Measurements from ENCODE around the gene DAPK1.
A peak's percentile ranks its signal among the peaks of the same experiment; 100 is the strongest.

Gene DAPK1

GRCh38 chr9:87597710-87598443, 100.2 kb downstream of the DAPK1 start:
- no peak for DNase-seq

GRCh38 chr9:87599901-87600610, 102.4 kb downstream of the DAPK1 start:
- DNase-seq = peak in 1 of 3 experiments; percentile 17

DNA sequence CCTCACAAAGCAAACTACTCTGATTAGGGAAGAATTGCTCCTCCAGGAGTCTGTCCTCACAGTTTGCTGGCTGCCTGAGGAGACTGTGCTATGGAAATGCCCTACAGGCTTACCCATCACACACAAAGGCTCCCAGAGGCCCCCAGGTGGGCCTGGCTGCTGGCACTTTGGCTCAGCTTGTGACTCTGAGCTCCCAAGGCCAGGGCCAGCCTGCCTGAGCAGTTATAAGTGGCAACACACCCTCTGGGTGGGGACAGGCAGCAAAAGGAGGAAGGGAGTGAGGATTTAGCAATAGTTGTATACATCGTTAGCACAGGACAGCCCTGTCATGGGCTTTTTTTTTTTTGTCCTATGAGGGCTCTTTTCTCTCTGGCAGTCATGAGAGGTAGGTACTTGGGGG, 103.5 kb downstream of the DAPK1 start:
- DNase-seq = peak in 1 of 3 experiments; percentile 42

DNA sequence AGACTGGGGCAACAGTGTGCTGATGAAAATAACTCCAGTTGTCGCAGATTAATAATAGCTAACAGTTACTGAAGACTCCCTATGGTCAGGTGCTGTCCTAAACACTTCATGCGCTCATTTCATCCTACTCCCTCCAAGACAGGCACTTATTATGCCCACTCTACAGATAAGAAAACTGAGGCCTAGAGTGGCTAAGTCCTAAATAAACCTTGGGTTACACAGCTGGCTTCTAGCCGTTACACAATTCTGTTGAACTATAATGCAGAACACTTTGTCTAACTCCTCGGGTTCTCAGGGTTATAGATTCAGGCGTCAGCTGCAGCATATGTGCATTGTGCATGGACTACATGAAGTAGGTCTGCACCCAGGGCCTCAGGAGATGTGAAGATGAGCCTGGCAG, 103.9 kb downstream of the DAPK1 start:
- no peak for DNase-seq

GRCh38 chr9:87602933-87603643, 105.4 kb downstream of the DAPK1 start:
- peak in 1 of 3 experiments; percentile 31 for DNase-seq

DNA sequence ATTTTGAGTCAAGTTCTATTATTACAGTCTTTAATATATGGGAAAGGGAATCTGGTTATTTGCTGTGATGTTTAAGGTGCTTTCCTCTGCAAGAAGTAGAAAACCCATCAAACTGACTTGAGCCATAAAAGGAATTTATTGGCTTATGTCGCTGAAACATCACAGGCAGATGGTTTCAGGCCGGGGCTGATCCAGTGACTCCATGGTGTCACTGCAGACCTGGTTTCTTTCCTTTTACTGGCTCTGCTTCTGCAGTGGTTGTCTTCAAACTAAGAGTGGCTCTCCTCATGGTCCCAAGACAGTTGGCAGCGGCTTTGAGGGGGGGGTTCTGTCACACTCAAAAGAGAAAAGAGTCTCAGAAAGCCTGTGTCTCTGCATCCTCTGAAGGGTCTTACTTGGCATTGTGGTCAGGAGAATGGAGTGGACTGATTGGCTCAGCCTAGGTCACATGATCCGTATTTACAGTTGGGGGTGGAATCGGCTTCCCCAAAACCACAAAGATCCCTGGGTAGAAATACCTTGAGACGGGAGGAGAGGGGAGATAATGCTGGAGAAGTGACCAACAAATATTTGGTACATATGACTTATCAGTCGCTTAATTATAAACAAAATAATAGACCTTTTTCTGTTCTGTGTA, 106.3 kb downstream of the DAPK1 start:
- no peak for DNase-seq

GRCh38 chr9:87604886-87605588, 107.4 kb downstream of the DAPK1 start:
- DNase-seq = no peak

GRCh38 chr9:87605676-87606075, 108.0 kb downstream of the DAPK1 start:
- no peak for DNase-seq

DNA sequence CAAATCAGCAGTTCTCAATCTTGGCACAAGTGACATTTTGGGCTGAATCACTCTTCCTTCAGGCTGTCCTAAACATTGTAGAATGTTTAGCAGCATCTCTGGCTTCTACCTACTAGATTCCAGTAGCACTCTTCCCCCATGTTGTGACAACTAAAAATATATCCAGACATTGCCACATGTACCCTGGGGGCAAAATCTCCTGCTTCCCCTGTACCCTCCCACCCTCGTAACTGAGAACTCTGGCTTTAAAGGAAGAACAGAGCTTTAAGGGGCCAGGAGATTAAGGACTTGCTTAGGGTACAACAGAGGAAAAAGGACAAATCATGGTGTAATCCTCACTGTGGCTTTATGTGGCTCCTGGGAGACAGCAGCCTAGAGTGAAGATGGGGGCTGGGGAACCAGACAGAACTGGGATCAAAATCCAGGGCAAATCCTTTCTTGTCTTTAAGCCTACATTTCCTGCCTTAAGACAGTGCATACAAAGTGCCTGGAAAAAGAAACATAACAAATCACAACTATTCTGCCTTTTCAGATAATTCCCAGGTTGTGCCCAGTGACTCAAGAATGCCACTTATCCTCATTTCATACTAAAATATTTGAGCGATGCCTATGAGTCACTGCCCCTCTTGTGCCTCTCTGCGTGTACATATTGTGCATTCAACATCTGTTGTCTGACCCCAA, 109.3 kb downstream of the DAPK1 start:
- DNase-seq = no peak

- DNase-seq = no peak
Observed at GRCh38 chr9:87607859-87608258, 110.2 kb downstream of the DAPK1 start.

GRCh38 chr9:87609002-87609401, 111.3 kb downstream of the DAPK1 start:
- DNase-seq = no peak

DNA sequence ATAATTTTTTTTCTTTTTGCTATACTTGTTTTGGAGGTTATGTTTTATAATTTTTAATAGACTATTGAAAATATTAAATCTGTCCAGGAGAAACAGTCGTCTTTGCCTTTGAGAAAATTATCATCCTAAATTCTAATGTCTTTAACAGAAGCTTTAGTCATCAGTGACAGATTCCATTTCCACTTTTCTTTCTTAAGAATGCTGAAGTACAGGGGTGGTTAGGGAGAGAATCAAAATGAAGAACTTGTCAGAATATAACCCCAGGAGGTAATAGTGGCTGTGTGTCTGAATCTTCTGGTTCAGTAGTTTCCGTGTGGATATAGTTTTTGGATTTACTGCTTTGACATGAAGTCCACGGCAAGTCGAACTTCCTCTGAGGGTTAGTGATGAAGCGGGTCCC, 111.8 kb downstream of the DAPK1 start:
- DNase-seq = no peak

- no peak for DNase-seq
Observed at GRCh38 chr9:87610200-87611155, 112.8 kb downstream of the DAPK1 start.

- no peak for DNase-seq
Observed at GRCh38 chr9:87611776-87612175, 114.1 kb downstream of the DAPK1 start.

DNA sequence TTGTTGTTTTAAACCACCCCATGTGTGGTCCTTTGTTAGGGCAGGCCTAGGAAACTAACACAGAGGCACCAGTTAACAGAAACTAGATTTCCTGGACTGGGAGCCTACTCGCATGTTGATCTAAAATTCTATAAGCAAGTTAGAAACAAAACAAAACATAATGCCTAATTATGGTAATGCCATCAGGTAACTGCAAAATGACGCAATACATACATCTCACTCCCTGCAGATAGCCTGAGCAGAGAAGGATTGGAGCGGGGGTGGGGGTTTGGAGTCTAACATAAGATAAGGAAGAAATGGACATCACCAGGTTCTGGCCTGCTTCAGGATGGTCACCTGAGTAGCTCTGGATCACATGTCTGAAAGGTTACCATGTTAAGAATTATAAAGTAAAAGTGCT, 114.9 kb downstream of the DAPK1 start:
- DNase-seq = no peak

DNA sequence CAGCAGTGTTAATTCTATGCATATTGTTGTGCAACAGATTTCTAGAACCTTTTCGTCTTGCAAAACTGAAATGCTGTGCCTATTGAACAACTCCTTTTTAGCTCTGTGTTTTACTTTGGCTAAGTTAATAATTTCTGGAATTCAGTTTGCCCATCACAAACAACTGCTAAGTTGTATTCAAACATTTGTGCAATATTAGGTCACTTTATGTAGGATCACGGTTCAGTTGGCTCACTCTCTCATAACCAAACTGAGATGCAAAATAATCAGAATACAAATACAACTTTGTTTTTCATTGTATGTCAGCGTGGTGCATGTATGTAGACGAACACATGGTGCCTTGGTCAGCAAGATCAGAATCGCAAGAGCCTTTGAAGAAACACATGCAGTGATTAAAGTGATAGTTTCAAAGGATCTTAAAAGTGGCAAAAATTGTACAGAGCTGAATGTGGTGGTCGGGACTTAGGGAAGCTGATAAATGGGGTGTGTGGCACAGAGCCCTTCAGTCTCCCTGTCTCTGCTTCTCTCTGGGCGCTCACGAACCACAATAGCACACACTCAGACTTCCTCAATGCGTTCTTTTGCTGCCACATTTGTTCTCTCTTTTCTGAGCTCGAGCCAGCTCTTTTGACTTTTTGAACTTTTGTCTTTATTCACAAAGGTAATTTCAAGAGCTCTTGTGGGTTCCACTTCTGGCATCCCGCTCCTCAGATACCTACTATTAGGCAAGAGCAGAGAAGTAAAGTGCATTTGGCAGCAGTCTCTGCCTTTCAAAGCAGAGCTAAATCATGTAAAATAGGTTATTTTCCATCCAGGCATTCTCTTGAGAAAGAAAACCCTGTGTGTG, 115.8 kb downstream of the DAPK1 start:
- no peak for DNase-seq

GRCh38 chr9:87614397-87614796, 116.7 kb downstream of the DAPK1 start:
- DNase-seq = no peak

DNA sequence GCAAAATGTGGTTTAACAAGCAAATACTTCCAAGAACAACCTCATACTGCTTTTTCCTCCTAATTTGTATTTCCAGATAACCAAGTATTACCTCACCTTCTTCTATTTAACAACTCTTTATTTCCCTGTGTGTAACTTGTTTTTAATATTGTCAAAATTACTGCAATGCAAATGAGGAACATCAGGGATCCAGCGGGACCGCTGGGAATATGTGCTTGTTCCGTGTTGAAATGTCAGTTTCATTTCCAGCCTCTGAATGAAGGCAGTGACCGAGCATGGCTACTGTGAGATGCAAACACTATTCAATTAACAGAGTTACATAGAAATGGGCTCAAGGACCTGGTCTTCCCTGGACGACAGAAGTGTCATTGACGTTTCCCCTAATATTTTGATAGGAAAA, 117.5 kb downstream of the DAPK1 start:
- DNase-seq = no peak

DNA sequence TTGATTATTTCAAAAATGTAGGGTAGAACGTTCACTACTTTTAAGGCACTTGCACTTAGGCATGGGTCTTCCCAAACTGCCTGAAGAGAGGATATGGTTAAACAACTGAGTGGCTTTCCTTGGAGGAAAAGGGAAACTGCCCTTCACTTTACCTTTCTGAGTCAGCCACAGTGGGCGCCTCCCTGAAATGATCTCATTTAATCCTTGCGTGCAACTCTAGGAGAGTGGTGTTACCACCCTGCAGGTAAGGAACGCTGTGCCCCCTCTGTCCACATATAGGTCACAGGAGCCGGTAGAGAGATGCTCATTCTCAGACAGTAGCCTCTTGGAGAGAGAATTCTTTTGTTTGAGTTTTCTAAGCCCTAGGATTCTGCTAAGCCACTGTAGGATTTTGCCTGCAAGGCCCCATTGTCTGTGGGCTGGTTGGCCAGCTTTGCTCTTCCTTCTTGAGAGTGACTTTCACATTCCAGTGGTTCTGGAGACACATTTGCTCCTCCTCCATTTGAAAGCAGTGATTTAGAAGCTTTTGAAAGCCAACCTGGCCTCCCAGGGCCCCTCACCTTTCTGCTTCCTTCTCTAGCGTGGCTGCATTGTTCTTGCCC, 118.0 kb downstream of the DAPK1 start:
- no peak for DNase-seq

GRCh38 chr9:87618226-87618625, 120.6 kb downstream of the DAPK1 start:
- no peak for DNase-seq

Data from NCI-H1417 (cell line).